H9 (cell line): ENCODE data around the gene TMEM272. TPM values are rescaled to one million over a fixed set of nuclear protein-coding genes. Genes with fewer than 3 reads are reported as not detected.

Source experiments
- DNase-seq: peaks from one replicate; pipeline ENCODE4 v3.0.0-alpha.2; 2017
- H2AFZ ChIP-seq: one replicate; pipeline ENCODE4 v1.6.1; 2013; ENCODE audit warnings: mild to moderate bottlenecking, low read length, control low read depth, moderate library complexity
- H2AK5ac ChIP-seq: 2 replicates; pipeline ENCODE4 v1.6.1; 2013; ENCODE audit warnings: low read length, control low read depth, mixed read lengths; ENCODE audit not compliant: insufficient read length
- H2BK120ac ChIP-seq: one replicate; pipeline ENCODE4 v1.6.1; 2013; ENCODE audit warnings: low read depth, mild to moderate bottlenecking, low read length, control low read depth, inconsistent platforms; ENCODE audit not compliant: poor library complexity, severe bottlenecking
- H2BK12ac ChIP-seq: 2 replicates; pipeline ENCODE4 v1.6.1; 2013; ENCODE audit warnings: low read length, control low read depth, mixed read lengths, low read depth; ENCODE audit not compliant: insufficient read length
- H2BK15ac ChIP-seq: 2 replicates; pipeline ENCODE4 v1.6.1; 2013; ENCODE audit warnings: low read depth, low read length, control low read depth
- H2BK20ac ChIP-seq: one replicate; pipeline ENCODE4 v1.6.1; 2013; ENCODE audit warnings: low read depth, mild to moderate bottlenecking, low read length, control low read depth, inconsistent platforms; ENCODE audit not compliant: poor library complexity, severe bottlenecking
- H2BK5ac ChIP-seq: 2 replicates; pipeline ENCODE4 v1.6.1; 2013; ENCODE audit warnings: low read length, control low read depth, mixed read lengths; ENCODE audit not compliant: insufficient read length
- H3K14ac ChIP-seq: 2 replicates; pipeline ENCODE4 v1.6.1; 2013; ENCODE audit warnings: low read length, control low read depth; ENCODE audit not compliant: insufficient read depth
- H3K18ac ChIP-seq: 2 replicates; pipeline ENCODE4 v1.6.1; 2013; ENCODE audit warnings: low read depth, mild to moderate bottlenecking, mixed read lengths, low read length, control low read depth; ENCODE audit not compliant: insufficient read length
- H3K23ac ChIP-seq: 2 replicates; pipeline ENCODE4 v1.6.1; 2013; ENCODE audit warnings: low read length, control low read depth, mixed read lengths, low read depth; ENCODE audit not compliant: insufficient read length
- H3K23me2 ChIP-seq: 2 replicates; pipeline ENCODE4 v1.6.1; 2013; ENCODE audit warnings: low read depth, mild to moderate bottlenecking, mixed read lengths, low read length, control low read depth; ENCODE audit not compliant: insufficient read length, poor library complexity, severe bottlenecking
- H3K27ac ChIP-seq: 2 replicates; pipeline ENCODE4 v1.5.1; 2013; ENCODE audit warnings: low read length, control low read depth, mixed read lengths, low read depth; ENCODE audit not compliant: insufficient read length
- H3K27me3 ChIP-seq: 2 replicates; pipeline ENCODE4 v1.6.1; 2013; ENCODE audit warnings: low read length, control low read depth, inconsistent platforms; ENCODE audit not compliant: insufficient read depth
- H3K4ac ChIP-seq: 2 replicates; pipeline ENCODE4 v1.6.1; 2013; ENCODE audit warnings: low read depth, mild to moderate bottlenecking, control low read depth, inconsistent platforms, low read length, moderate library complexity
- H3K4me1 ChIP-seq: 2 replicates; pipeline ENCODE4 v1.6.1; 2013; ENCODE audit warnings: low read length, control low read depth, inconsistent platforms; ENCODE audit not compliant: insufficient read depth
- H3K4me2 ChIP-seq: 2 replicates; pipeline ENCODE4 v1.6.1; 2013; ENCODE audit warnings: low read length, control low read depth, mixed read lengths; ENCODE audit not compliant: insufficient read length, insufficient read depth
- H3K56ac ChIP-seq: 2 replicates; pipeline ENCODE4 v1.6.1; 2013; ENCODE audit warnings: low read depth, mild to moderate bottlenecking, mixed read lengths, low read length, control low read depth; ENCODE audit not compliant: insufficient read length
- H3K79me1 ChIP-seq: 2 replicates; pipeline ENCODE4 v1.6.1; 2013; ENCODE audit warnings: low read depth, mild to moderate bottlenecking, moderate library complexity, low read length, control low read depth, inconsistent platforms; ENCODE audit not compliant: insufficient read depth, poor library complexity, severe bottlenecking
- H3K79me2 ChIP-seq: 2 replicates; pipeline ENCODE4 v1.6.1; 2013; ENCODE audit warnings: low read length, control low read depth, inconsistent platforms; ENCODE audit not compliant: insufficient read depth
- H3K9ac ChIP-seq: 2 replicates; pipeline ENCODE4 v1.6.1; 2013; ENCODE audit warnings: low read length, control low read depth, mixed read lengths; ENCODE audit not compliant: insufficient read length; ENCODE audit errors: extremely low read depth
- H3K9me3 ChIP-seq: one replicate; pipeline ENCODE4 v1.6.1; 2013; ENCODE audit warnings: low read depth, low read length, inconsistent platforms; ENCODE audit not compliant: control insufficient read depth
- H3T11ph ChIP-seq: one replicate; pipeline ENCODE4 v1.6.1; 2013; ENCODE audit warnings: mild to moderate bottlenecking, low read length, control low read depth, inconsistent platforms
- H4K20me1 ChIP-seq: one replicate; pipeline ENCODE4 v1.6.1; 2013; ENCODE audit not compliant: control insufficient read depth, insufficient read length, insufficient read depth
- H4K5ac ChIP-seq: 2 replicates; pipeline ENCODE4 v1.6.1; 2013; ENCODE audit warnings: low read depth, mild to moderate bottlenecking, mixed read lengths, low read length, control low read depth; ENCODE audit not compliant: insufficient read length
- H4K8ac ChIP-seq: replicated peaks from 2 replicates; pipeline ENCODE4 v1.6.1; 2013; ENCODE audit warnings: low read length, control low read depth, mixed read lengths, low read depth; ENCODE audit not compliant: insufficient read length
- H4K91ac ChIP-seq: 2 replicates; pipeline ENCODE4 v1.6.1; 2013; ENCODE audit warnings: low read depth, mild to moderate bottlenecking, moderate library complexity, mixed read lengths, low read length, control low read depth; ENCODE audit not compliant: insufficient read length
- H3K27ac Mint-ChIP-seq, 3 experiments: 2 replicates in 2 of 3; 3 replicates in 1 of 3; pipeline ENCODE4 v1.8.0; 2020 to 2021; ENCODE audit warnings: mixed read lengths in 3 of 3, mild to moderate bottlenecking in 1 of 3, moderate library complexity in 1 of 3
- H3K27me3 Mint-ChIP-seq: 2 replicates; pipeline ENCODE4 v1.8.0; 2021; ENCODE audit warnings: low read depth, mild to moderate bottlenecking, moderate library complexity, mixed read lengths
- H3K36me3 Mint-ChIP-seq, 3 experiments: 2 replicates in 2 of 3; 3 replicates in 1 of 3; pipeline ENCODE4 v1.8.0; 2020 to 2021; ENCODE audit warnings: low read depth in 3 of 3, mixed read lengths in 3 of 3; ENCODE audit not compliant: insufficient read depth in 1 of 3
- H3K4me1 Mint-ChIP-seq, 2 experiments: 2 replicates each; pipeline ENCODE4 v1.8.0; 2020; ENCODE audit warnings: mixed read lengths in 2 of 2
- H3K4me3 Mint-ChIP-seq, 2 experiments: 2 replicates in 1 of 2; 3 replicates in 1 of 2; pipeline ENCODE4 v1.8.0; 2020 to 2021; ENCODE audit warnings: mild to moderate bottlenecking in 2 of 2, mixed read lengths in 2 of 2, moderate library complexity in 1 of 2
- H3K9me3 Mint-ChIP-seq, 2 experiments: 2 replicates in 1 of 2; 3 replicates in 1 of 2; pipeline ENCODE4 v1.8.0; 2020; ENCODE audit warnings: mild to moderate bottlenecking in 2 of 2, mixed read lengths in 2 of 2, moderate library complexity in 1 of 2
- WGBS: extraction: QIAGEN DNeasy Blood & Tissue Kit; methylation state at CpG from one replicate; pipeline ENCODE4 v1.1.7; 2013; ENCODE audit warnings: missing lambda C conversion rate, low lambda C conversion rate, mixed read lengths; ENCODE audit not compliant: insufficient read length; ENCODE audit errors: extremely low coverage; 5-methylcytosine and 5-hydroxymethylcytosine counted together
- total RNA-seq: library from RNA; stranded (reverse); gene quantifications from 2 replicates; pipeline ENCODE4 v1.2.1, GENCODE V29; 2021
- TF ChIP-seq, protein P1 (sequence below): fragments of 200-600 bp; sonication (generic); conservative IDR thresholded peaks from 3 replicates; pipeline ENCODE4 v1.8.0; 2021; ENCODE audit warnings: antibody characterized with exemption, mild to moderate bottlenecking

The TMEM272 gene
- total RNA-seq, 1 experiment from 2014 or later: not detected

DNA sequence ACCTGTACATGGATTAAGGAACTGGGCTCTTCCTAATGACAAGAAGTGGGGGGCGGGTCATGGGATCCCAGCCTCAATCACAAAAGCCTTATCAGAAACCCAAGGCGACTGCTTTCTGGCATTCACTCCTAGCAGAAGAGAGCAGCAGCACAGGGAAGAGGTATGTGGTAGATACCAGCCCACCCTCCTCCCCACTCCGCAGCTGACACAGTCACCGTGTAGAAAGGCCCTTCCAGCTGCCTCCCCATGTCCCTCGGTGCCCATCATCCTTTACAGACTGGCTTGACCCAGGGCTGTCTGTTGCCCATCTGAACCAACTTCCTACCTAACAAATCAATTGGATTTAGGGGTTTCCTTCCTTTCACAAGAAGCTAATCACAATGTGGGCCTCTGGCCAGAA, 37.9 kb downstream of the TMEM272 start:
- Histone ChIP-seq H3K4me2 (no peak overlapping the region), H3K27me3 (no peaks in the 10 kb centered on the region), H3K14ac (no peak overlapping the region), H3K18ac (no peak overlapping the region), H4K5ac (no peak overlapping the region), H3K56ac (no peak overlapping the region), H3K27ac (no peak overlapping the region), H3K4me1 (peaks cover 3% of the 10 kb centered on the region; the same call in 1 of the 2 replicates), H3K79me1 (no peaks in the 10 kb centered on the region), H4K20me1 (no peaks in the 10 kb centered on the region), H2BK20ac (no peak overlapping the region), H3K9me3 (no peaks in the 10 kb centered on the region), H2BK120ac (no peak overlapping the region), H2BK5ac (no peak overlapping the region), H2BK12ac (no peak overlapping the region), H3K79me2 (no peaks in the 10 kb centered on the region), H3K23me2 (peaks cover 4% of the 10 kb centered on the region), H2AFZ (no peak overlapping the region), H2AK5ac (no peak overlapping the region), H3K9ac (no peak overlapping the region), H2BK15ac (no peak overlapping the region), H3K4ac (no peak overlapping the region), H3T11ph (no peak overlapping the region), H3K23ac (no peak overlapping the region), H4K91ac (no peak overlapping the region), H4K8ac (no peak overlapping the region)
- DNase-seq: no peak
- Mint-ChIP-seq H3K27ac (no peak overlapping the region), H3K9me3 (no peaks in the 10 kb centered on the region), H3K27me3 (no peaks in the 10 kb centered on the region; the same call in none of the 2 replicates), H3K4me1 (peaks cover 30 to 35% of the 10 kb centered on the region in 2 experiments), H3K4me3 (no peak overlapping the region), H3K36me3 (peaks cover 0 to 2% (median 0%) of the 10 kb centered on the region in 3 experiments; a peak in 2 of 7 replicates)
- WGBS: no CpG with 5 or more reads among the region's 5 CpGs
- TF ChIP-seq, protein P1, sequence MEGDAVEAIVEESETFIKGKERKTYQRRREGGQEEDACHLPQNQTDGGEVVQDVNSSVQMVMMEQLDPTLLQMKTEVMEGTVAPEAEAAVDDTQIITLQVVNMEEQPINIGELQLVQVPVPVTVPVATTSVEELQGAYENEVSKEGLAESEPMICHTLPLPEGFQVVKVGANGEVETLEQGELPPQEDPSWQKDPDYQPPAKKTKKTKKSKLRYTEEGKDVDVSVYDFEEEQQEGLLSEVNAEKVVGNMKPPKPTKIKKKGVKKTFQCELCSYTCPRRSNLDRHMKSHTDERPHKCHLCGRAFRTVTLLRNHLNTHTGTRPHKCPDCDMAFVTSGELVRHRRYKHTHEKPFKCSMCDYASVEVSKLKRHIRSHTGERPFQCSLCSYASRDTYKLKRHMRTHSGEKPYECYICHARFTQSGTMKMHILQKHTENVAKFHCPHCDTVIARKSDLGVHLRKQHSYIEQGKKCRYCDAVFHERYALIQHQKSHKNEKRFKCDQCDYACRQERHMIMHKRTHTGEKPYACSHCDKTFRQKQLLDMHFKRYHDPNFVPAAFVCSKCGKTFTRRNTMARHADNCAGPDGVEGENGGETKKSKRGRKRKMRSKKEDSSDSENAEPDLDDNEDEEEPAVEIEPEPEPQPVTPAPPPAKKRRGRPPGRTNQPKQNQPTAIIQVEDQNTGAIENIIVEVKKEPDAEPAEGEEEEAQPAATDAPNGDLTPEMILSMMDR: no peak
